Chondrocyte (in vitro differentiated cells): ENCODE measurements around the gene GTF2F1. TPM values are rescaled to one million over a fixed set of nuclear protein-coding genes. Genes with fewer than 3 reads are reported as not detected.
"Not testable (repeated sequence)": the region's sequence is repeated elsewhere in the genome, so short reads cannot be mapped to it uniquely, and the experiment has no call there.

Experiments used
- DNase-seq: peaks from one replicate; pipeline ENCODE4 v3.0.0; 2021; ENCODE audit warnings: mixed read lengths, low spot score
- H3K27ac Mint-ChIP-seq: one replicate; pipeline ENCODE4 v1.8.0; 2021; ENCODE audit warnings: mild to moderate bottlenecking, moderate library complexity, mixed read lengths; ENCODE audit not compliant: unreplicated experiment
- H3K27me3 Mint-ChIP-seq: 2 replicates; pipeline ENCODE4 v1.8.0; 2021; ENCODE audit warnings: low read depth, mixed read lengths
- H3K36me3 Mint-ChIP-seq: 2 replicates; pipeline ENCODE4 v1.8.0; 2021; ENCODE audit warnings: low read depth, mixed read lengths
- H3K4me1 Mint-ChIP-seq: 2 replicates; pipeline ENCODE4 v1.8.0; 2021; ENCODE audit warnings: low read depth, mild to moderate bottlenecking, mixed read lengths
- H3K4me3 Mint-ChIP-seq: one replicate; pipeline ENCODE4 v1.8.0; 2021; ENCODE audit warnings: mild to moderate bottlenecking, moderate library complexity, mixed read lengths; ENCODE audit not compliant: unreplicated experiment
- H3K9me3 Mint-ChIP-seq: 2 replicates; pipeline ENCODE4 v1.8.0; 2021; ENCODE audit warnings: low read depth, mixed read lengths
- total RNA-seq: library from RNA; stranded (reverse); gene quantifications from 3 replicates; pipeline ENCODE4 v1.2.1, GENCODE V29; 2021
- TF ChIP-seq, protein P1 (sequence below): fragments of 200-600 bp; sonication (generic); IDR thresholded peaks from 2 replicates; pipeline ENCODE4 v1.5.0; 2021; ENCODE audit warnings: antibody characterized with exemption, mild to moderate bottlenecking, moderate library complexity

GTF2F1 gene
- total RNA-seq, 1 donor from 2014 or later = 60.4 TPM

DNA sequence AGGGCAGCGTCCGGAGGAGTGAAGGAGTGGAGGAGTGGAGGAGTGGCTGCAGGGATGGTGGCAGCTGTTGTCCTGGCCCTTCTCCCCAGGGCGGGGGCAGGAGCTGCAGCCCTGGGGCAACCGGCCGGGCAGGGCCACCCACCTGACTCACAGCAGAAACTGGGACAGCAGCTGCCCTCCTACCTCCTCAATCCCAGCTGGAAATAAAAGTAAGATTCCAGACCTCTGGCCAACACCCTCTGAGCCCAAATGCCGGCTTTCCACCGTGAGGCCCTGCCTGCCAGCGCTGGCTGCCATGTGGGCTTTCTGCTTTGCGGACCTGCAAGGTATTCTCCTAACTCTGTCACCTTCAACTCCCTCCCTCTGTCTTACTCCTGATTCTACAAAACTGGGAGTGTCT, 35.0 kb downstream of the GTF2F1 start:
- no peak overlapping the region for H3K4me3 Mint-ChIP-seq
- H3K9me3 Mint-ChIP-seq = no peaks in the 10 kb centered on the region
- TF ChIP-seq, protein P1, sequence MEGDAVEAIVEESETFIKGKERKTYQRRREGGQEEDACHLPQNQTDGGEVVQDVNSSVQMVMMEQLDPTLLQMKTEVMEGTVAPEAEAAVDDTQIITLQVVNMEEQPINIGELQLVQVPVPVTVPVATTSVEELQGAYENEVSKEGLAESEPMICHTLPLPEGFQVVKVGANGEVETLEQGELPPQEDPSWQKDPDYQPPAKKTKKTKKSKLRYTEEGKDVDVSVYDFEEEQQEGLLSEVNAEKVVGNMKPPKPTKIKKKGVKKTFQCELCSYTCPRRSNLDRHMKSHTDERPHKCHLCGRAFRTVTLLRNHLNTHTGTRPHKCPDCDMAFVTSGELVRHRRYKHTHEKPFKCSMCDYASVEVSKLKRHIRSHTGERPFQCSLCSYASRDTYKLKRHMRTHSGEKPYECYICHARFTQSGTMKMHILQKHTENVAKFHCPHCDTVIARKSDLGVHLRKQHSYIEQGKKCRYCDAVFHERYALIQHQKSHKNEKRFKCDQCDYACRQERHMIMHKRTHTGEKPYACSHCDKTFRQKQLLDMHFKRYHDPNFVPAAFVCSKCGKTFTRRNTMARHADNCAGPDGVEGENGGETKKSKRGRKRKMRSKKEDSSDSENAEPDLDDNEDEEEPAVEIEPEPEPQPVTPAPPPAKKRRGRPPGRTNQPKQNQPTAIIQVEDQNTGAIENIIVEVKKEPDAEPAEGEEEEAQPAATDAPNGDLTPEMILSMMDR = no peak
- H3K36me3 Mint-ChIP-seq = no peaks in the 10 kb centered on the region
- H3K27ac Mint-ChIP-seq = no peak overlapping the region
- no peaks in the 10 kb centered on the region for H3K27me3 Mint-ChIP-seq
- no peak for DNase-seq
- H3K4me1 Mint-ChIP-seq = peaks cover 8% of the 10 kb centered on the region

DNA sequence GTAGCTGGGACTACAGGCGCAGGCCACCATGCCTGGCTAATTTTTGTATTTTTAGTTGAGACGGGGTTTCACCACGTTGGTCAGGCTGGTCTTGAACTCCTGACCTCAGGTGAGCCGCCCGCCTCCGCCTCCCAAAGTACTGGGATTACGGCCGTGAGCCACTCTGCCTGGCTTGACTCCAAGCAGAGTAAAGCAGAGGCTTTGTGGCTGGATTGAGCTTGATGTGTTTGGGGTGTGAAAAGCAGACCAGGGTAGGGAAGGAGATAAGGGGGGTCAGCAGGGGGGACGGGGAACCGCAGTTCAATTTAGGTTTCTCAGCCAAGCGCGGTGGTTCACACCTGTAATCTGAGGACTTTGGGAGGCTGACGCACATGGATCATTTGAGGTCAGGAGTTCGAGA, 35.8 kb downstream of the GTF2F1 start:
- Mint-ChIP-seq H3K36me3 (no peaks in the 10 kb centered on the region), H3K9me3 (no peaks in the 10 kb centered on the region), H3K4me1 (peaks cover 1% of the 10 kb centered on the region), H3K27ac (no peak overlapping the region), H3K27me3 (no peaks in the 10 kb centered on the region), H3K4me3 (no peak overlapping the region)
- TF ChIP-seq, protein P1 = no peak
- DNase-seq = no peak

DNA sequence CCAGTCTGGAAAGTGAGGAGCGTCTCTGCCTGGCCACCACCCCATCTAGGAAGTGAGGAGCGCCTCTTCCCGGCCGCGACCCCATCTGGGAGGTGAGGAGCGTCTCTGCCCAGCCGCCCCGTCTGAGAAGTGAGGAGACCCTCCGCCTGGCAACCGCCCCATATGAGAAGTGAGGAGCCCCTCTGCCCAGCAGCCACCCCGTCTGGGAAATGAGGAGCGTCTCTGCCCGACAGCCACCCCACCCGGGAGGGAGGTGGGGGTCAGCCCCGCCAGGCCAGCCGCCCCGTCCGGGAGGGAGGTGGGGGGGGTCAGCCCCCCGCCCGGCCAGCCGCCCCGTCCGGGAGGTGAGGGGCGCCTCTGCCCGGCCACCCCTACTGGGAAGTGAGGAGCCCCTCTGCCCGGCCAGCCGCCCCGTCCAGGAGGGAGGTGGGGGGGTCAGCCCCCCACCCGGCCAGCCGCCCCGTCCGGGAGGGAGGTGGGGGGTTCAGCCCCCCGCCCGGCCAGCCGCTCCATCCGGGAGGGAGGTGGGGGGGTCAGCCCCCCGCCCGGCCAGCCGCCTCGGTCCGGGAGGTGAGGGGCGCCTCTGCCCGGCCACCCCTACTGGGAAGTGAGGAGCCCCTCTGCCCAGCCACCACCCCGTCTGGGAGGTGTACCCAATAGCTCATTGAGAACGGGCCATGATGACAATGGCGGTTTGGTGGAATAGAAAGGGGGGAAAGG, 37.5 kb downstream of the GTF2F1 start:
- not testable (repeated sequence) for H3K9me3 Mint-ChIP-seq, H3K4me1 Mint-ChIP-seq, H3K27me3 Mint-ChIP-seq, DNase-seq, H3K27ac Mint-ChIP-seq, H3K4me3 Mint-ChIP-seq, H3K36me3 Mint-ChIP-seq

DNA sequence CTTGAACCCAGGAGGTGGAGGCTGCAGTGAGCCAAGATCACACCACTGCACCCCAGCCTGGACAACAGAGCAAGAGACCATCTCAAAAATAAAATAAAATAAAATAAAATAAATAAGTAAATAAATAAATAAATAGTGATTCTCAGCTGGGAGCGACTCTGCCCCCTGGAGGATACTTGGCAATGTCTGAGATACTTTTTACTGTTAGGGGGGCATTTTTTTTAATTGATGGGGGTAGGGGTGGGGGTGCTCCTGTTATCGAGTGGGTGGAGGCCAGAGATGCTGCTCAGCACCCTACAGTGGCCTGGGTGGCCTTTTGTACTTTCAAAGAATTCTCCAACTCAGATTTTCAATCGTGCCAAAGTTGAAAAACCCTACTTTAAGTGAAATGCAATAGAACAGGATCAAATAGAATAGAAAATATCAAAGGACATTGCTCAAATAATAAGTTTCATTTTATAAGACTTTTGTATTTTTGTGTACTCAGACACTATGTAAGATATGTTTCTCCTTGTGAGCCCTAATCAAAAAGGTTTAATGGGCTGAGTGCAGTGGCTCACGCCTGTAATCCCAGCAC, 38.8 kb downstream of the GTF2F1 start:
- H3K36me3 Mint-ChIP-seq = no peaks in the 10 kb centered on the region

DNA sequence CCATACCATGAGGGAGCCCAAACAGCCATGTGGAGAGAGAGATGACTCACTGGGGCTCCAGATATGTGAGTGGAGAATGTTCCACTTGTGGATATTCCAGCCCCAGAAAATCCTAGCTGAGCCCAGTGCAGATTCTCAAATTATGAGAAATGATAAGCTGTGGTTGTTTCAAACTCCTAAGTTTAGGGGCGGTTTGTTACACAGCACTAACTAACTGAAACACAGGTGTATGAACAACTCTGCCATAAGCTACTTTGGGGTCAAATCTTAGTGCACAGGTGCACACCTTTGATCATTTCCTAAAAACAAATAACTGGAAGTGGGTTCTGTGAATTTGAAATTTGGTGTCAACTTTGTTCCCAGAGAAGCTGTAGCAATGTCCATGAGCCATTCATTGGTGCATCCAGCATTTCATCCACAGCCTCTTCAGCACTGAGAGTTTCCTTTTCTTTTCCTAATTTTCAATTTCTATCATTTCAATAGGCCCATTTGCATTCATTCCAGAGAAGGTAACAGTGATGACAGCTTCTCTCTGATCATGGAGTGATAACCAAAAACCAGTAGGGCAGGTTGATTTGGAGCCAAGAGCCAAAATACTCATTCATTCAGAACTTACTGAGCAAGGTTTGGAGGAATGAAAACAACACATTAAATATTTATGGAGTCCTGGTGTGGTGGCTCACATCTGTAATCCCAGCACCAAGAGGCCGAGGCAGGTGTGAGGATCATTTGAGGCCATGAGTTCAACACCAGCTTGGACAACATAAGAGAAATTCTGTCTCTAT, 40.4 kb downstream of the GTF2F1 start:
- H3K36me3 Mint-ChIP-seq = no peaks in the 10 kb centered on the region
- DNase-seq = no peak
- no peaks in the 10 kb centered on the region for H3K9me3 Mint-ChIP-seq
- no peak overlapping the region for H3K27ac Mint-ChIP-seq
- no peaks in the 10 kb centered on the region for H3K4me1 Mint-ChIP-seq
- TF ChIP-seq, protein P1 = no peak
- no peak overlapping the region for H3K4me3 Mint-ChIP-seq
- H3K27me3 Mint-ChIP-seq = peaks cover 3% of the 10 kb centered on the region

More for the DNA sequence above, 38.8 kb downstream of the GTF2F1 start:
- TF ChIP-seq, protein P1 = peak; percentile 86
- Mint-ChIP-seq H3K4me1 (no peaks in the 10 kb centered on the region), H3K27me3 (no peaks in the 10 kb centered on the region), H3K4me3 (no peak overlapping the region), H3K27ac (no peak overlapping the region), H3K9me3 (no peaks in the 10 kb centered on the region)
- no peak for DNase-seq
